Measurements from ENCODE around the gene NYAP1. TPM values are rescaled to one million over a fixed set of nuclear protein-coding genes. Genes with fewer than 3 reads are reported as not detected.
"Not testable (repeated sequence)": the region's sequence is repeated elsewhere in the genome, so short reads cannot be mapped to it uniquely, and the experiment has no call there.

The NYAP1 gene
- total and polyA plus RNA-seq, 2 experiments from 2014 or later = 0.68 to 1.6 TPM

DNA sequence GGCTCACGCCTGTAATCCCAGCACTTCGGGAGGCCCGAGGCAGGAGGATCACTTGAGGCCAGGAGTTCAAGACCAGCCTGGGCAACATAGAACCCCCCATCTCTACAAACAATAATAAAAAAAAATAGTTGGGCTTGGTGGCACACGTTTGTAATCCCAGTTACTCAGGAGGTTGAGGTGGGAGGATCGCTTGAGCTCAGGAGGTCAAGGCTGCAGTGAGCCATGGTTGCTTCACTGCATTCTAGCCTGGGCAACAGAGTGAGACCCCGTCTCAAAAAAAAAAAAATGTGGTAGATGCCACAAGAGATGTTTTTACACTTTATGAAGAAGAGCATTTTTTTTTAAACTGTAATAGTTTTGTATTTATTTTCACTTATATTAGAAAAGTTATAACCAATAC, 12.8 kb downstream of the NYAP1 start:
- Histone ChIP-seq H3K36me3 (replicated peaks; ENCODE audit: insufficient read depth, low read depth) (no peaks in the 10 kb centered on the region), H3K9me2 (replicated peaks; ENCODE audit: insufficient read depth) (no peaks in the 10 kb centered on the region), H2AFZ (no peak overlapping the region), H3K4me2 (no peak overlapping the region), H4K20me1 (ENCODE audit: insufficient read depth, poor library complexity, severe bottlenecking) (no peaks in the 10 kb centered on the region), H3K4me3 (no peak overlapping the region), H3K79me2 (no peaks in the 10 kb centered on the region), H3K27ac (no peak overlapping the region), H3K9me3 (ENCODE audit: low read depth) (no peaks in the 10 kb centered on the region), H3K27me3 (no peaks in the 10 kb centered on the region), H3K4me1 (ENCODE audit: insufficient read depth) (peaks cover 5% of the 10 kb centered on the region)
- WGBS (ENCODE audit: low lambda C conversion rate, missing lambda C conversion rate) = 89% methylated on average over 6 of the region's 6 CpGs
- TF ChIP-seq EZH2phosphoT487 (IDR thresholded peaks at IDR 0.05; ENCODE audit: low read depth, severe bottlenecking, unreplicated experiment) (no peak), EZH2 (IDR thresholded peaks at IDR 0.05; ENCODE audit: borderline replicate concordance) (no peak)
- DNase-seq (ENCODE audit: low spot score) = no peak

DNA sequence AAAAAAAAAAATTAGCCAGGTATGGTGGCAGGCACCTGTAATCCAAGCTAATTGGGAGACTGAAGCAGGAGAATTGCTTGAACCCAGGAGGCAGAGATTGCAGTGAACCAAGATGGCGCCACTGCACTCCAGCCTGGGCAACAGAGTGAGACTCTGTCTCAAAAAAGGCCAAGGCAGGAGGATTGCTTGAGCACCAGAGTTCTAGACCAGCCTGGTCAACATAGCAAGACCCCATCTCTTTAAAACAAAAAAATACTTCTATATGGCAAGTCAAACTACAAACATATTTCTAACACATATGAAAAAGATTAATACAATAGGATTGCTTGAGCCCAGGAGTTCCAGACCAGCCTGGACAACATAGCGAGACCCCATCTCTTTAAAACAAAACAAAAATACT, 17.0 kb downstream of the NYAP1 start:
- H3K4me3 ChIP-seq; H4K20me1 ChIP-seq (ENCODE audit: insufficient read depth, poor library complexity, severe bottlenecking); H3K27ac ChIP-seq; H3K27me3 ChIP-seq; H3K79me2 ChIP-seq; H3K4me1 ChIP-seq (ENCODE audit: insufficient read depth); H3K9me3 ChIP-seq (ENCODE audit: low read depth); H2AFZ ChIP-seq; H3K36me3 ChIP-seq (replicated peaks; ENCODE audit: insufficient read depth, low read depth); DNase-seq (ENCODE audit: low spot score); H3K4me2 ChIP-seq; H3K9me2 ChIP-seq (replicated peaks; ENCODE audit: insufficient read depth): not testable (repeated sequence)
- 93% methylated on average over 2 of the region's 2 CpGs for WGBS (ENCODE audit: low lambda C conversion rate, missing lambda C conversion rate)

DNA sequence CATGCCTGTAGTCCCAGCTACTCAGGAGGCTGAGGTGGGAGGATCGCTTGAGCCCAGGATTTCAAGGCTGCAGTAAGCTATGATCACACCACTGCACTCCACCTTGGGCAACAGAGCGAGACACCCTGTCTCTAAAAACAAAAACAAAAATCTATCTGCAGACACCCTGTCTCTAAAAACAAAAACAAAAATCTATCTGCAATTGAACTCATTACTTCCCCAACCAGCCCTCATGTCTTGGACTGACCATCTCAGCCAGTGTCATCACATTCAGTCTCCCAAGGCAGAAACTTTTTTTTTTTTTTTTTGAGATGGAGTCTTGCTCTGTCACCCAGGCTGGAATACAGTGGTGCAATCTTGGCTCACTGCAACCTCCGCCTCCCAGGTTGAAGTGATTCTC, 20.3 kb downstream of the NYAP1 start:
- not testable (repeated sequence) for H3K36me3 ChIP-seq (replicated peaks; ENCODE audit: insufficient read depth, low read depth); H3K79me2 ChIP-seq; H3K4me1 ChIP-seq (ENCODE audit: insufficient read depth); H3K4me2 ChIP-seq; H4K20me1 ChIP-seq (ENCODE audit: insufficient read depth, poor library complexity, severe bottlenecking); H3K9me3 ChIP-seq (ENCODE audit: low read depth); H2AFZ ChIP-seq; H3K27me3 ChIP-seq; H3K4me3 ChIP-seq; H3K9me2 ChIP-seq (replicated peaks; ENCODE audit: insufficient read depth); DNase-seq (ENCODE audit: low spot score)
- peak overlapping the region; percentile 47 for H3K27ac ChIP-seq
- 90% methylated on average over 3 of the region's 3 CpGs for WGBS (ENCODE audit: low lambda C conversion rate, missing lambda C conversion rate)

DNA sequence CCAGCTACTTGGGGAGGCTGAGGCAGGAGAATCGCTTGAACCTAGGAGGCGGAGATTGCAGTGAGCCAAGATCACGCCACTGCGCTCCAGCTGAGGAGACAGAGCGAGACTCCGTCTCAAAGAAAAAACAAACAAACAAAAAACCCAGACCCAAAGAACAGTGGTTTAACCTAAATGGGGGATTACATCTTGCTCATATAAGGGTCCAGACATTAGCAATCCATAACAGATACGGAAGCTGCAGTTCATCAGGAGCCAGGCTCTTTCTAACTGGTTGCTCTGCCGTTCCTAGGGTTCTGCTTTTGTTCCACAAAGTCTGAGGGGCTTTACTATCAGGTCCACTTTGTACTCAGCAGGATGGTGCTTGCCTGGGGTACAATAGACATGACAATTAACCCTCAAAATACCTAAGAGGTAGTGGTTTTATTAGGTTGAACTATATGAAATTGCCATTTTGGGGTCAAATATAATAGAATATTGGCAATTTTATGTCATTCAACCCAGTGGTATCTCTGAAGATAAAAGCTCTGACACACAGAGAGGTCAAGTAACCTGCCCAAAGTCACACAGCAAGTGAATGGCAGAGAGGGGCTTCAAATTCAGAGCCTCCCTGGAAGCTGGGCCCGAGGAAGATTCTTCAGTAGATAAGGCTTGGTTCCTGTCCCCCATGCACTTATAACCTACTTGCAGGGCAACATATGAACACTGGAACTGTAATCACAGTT, 21.3 kb downstream of the NYAP1 start:
- Histone ChIP-seq H4K20me1 (ENCODE audit: insufficient read depth, poor library complexity, severe bottlenecking) (no peaks in the 10 kb centered on the region), H3K79me2 (no peaks in the 10 kb centered on the region), H3K9me2 (replicated peaks; ENCODE audit: insufficient read depth) (no peaks in the 10 kb centered on the region), H3K36me3 (replicated peaks; ENCODE audit: insufficient read depth, low read depth) (no peaks in the 10 kb centered on the region), H3K27ac (peak overlapping the region; percentile 43), H3K4me1 (ENCODE audit: insufficient read depth) (no peaks in the 10 kb centered on the region), H3K9me3 (ENCODE audit: low read depth) (no peaks in the 10 kb centered on the region), H3K27me3 (no peaks in the 10 kb centered on the region), H3K4me2 (no peak overlapping the region), H2AFZ (no peak overlapping the region), H3K4me3 (no peak overlapping the region)
- no peak for DNase-seq (ENCODE audit: low spot score)
- 87% methylated on average over 9 of the region's 9 CpGs for WGBS (ENCODE audit: low lambda C conversion rate, missing lambda C conversion rate)
- TF ChIP-seq EZH2phosphoT487 (IDR thresholded peaks at IDR 0.05; ENCODE audit: low read depth, severe bottlenecking, unreplicated experiment) (no peak), EZH2 (IDR thresholded peaks at IDR 0.05; ENCODE audit: borderline replicate concordance) (no peak)
- TF ChIP-seq, protein P1, sequence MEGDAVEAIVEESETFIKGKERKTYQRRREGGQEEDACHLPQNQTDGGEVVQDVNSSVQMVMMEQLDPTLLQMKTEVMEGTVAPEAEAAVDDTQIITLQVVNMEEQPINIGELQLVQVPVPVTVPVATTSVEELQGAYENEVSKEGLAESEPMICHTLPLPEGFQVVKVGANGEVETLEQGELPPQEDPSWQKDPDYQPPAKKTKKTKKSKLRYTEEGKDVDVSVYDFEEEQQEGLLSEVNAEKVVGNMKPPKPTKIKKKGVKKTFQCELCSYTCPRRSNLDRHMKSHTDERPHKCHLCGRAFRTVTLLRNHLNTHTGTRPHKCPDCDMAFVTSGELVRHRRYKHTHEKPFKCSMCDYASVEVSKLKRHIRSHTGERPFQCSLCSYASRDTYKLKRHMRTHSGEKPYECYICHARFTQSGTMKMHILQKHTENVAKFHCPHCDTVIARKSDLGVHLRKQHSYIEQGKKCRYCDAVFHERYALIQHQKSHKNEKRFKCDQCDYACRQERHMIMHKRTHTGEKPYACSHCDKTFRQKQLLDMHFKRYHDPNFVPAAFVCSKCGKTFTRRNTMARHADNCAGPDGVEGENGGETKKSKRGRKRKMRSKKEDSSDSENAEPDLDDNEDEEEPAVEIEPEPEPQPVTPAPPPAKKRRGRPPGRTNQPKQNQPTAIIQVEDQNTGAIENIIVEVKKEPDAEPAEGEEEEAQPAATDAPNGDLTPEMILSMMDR (IDR thresholded peaks at IDR 0.05; ENCODE audit: poor library complexity) = no peak

DNA sequence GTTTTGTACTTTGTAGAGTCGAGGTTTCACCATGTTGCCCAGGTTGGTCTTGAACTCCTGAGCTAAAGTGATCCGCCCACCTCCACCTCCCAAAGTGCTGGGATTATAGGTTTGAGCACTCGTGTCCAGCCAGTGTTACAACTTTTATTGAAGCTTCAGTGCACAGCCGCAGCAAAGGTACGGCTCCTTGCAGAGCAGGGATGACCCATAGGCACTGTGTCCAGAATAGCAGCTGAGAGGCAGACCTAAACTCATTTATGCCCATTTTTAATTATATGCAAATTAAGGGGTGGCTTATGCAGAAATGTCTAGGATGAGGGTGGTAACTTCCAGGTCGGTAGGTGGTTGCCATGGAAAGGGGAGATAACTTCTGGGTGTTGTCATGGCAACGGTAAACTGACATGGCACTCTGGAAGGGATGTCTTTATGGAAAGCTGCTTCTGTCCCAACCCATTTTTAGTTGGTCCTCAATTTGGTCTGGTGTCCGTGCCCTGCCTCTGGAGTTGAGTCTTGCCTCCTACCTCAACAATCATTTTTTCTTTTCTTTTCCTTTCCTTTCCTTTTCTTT, 22.7 kb downstream of the NYAP1 start:
- Histone ChIP-seq H3K4me3 (no peak overlapping the region), H3K9me2 (replicated peaks; ENCODE audit: insufficient read depth) (no peaks in the 10 kb centered on the region), H3K79me2 (no peaks in the 10 kb centered on the region), H4K20me1 (ENCODE audit: insufficient read depth, poor library complexity, severe bottlenecking) (no peaks in the 10 kb centered on the region), H2AFZ (no peak overlapping the region), H3K27ac (no peak overlapping the region), H3K36me3 (replicated peaks; ENCODE audit: insufficient read depth, low read depth) (no peaks in the 10 kb centered on the region), H3K4me2 (no peak overlapping the region), H3K27me3 (no peaks in the 10 kb centered on the region), H3K9me3 (ENCODE audit: low read depth) (no peaks in the 10 kb centered on the region), H3K4me1 (ENCODE audit: insufficient read depth) (no peaks in the 10 kb centered on the region)
- peak; percentile 18 for DNase-seq (ENCODE audit: low spot score)
- TF ChIP-seq, protein P1 (IDR thresholded peaks at IDR 0.05; ENCODE audit: poor library complexity) = no peak
- TF ChIP-seq EZH2phosphoT487 (IDR thresholded peaks at IDR 0.05; ENCODE audit: low read depth, severe bottlenecking, unreplicated experiment) (no peak), EZH2 (IDR thresholded peaks at IDR 0.05; ENCODE audit: borderline replicate concordance) (no peak)
- 71% methylated on average over 8 of the region's 8 CpGs for WGBS (ENCODE audit: low lambda C conversion rate, missing lambda C conversion rate)
